COLO829 (cell line): Measurements from ENCODE around the gene STAT2.
"Not testable (repeated sequence)": the region's sequence is repeated elsewhere in the genome, so short reads cannot be mapped to it uniquely, and the experiment has no call there.

Source experiments
- DNase-seq: peaks from one replicate; pipeline ENCODE4 v3.0.0; 2012; ENCODE audit warnings: low spot score

Gene STAT2

DNA sequence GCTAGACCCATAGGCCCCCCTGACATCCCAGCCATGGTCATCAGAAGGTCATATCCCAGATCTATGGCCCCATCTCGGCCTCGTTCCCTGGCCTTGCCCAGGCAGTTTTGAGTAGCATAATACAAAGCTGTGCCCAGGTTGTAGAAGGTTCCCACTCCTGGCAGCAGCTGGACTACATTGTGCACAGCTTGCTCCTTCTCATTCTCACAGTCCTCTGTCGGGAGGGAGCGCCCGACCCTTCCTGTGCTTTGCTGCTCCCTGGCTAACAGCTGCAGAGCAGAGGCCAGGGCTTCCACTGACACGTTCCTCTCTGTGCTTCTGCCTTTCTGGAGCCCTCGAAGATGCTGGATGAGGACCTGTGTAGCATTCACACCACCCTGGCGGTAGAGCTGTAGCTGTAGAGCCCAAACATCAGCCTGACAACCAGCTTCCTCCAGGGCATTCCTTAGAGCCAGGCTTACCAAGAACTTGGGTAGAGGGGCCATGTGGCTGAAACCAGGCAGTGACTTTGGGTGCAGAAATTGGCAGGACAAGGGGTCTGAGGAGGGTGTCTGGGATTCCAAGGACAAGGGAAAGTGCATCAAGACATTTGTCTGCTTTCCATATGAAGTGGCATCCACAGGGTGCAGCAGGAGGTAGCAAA, 1.7 kb upstream of the STAT2 start:
- no peak for DNase-seq

DNA sequence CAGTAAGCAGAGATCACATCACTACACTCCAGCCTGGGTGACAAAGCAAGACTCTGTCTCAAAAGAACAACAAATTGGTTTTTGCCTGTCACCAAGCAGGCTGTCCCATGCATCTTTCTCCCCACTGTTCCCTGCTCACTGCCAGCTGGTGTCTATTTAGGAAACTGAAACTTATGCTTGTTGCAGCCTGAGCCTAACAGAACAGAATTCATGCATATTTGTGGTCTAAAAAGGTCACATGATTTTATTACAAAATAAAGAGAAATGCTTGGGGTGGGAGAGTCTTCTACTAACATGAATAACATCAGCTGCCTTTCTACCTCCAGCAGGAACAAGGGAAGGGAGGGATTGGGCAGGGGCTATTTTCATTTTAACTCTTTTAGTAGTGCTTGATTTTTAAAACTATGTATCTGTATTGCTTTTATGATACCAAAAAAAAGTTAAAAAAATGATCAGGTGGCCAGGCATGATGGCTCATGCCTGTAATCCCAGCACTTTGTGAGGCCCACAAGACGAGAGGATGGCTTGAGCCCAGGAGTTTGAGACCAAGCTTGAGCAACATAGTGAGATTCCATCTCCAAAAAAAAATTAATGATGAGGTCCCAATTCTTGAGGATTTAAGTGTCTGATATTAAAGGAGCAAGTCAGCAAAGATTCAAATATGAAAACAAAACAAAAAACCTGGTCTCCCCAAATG, 923 bp downstream of the STAT2 start:
- peak; percentile 43 for DNase-seq

DNA sequence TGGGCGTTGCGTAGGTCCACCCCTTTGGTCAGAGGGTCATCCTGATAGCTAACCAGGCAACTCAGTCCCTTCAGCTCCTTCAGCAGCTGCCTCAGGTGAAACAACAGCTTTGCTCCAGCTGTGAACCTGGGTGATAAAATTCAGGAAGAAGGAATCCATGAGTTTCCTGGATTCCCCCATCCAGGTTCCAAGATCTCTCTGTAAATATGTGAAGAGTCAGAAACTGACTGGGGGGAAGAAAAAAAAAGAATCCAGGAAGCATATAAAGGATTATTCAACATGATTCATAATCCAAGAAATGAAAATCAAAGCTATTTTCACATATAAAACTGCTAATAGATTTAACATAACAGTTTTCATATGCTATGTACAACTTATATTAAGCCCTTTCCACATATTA, 8.6 kb downstream of the STAT2 start:
- DNase-seq, result no peak

DNA sequence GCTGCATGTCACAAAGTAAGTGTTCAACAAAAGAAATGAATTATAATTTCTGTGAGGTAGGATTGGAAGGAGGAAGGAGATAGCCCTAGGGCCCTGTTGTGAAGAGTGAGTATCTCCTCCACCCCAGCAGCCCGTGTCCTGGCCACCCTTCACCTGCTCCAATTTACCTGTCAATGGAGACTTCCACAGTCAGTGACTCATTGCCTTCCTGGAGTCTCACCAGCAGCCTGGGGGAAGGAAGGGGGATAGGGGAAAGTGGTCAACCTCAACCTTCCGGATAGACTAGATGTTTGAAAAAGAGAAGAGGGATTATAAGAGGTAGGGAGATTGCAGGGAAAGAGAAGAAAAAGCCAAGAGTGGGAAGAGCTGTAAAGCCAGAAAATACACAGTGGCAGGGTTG, 9.2 kb downstream of the STAT2 start:
- DNase-seq, result no peak

DNA sequence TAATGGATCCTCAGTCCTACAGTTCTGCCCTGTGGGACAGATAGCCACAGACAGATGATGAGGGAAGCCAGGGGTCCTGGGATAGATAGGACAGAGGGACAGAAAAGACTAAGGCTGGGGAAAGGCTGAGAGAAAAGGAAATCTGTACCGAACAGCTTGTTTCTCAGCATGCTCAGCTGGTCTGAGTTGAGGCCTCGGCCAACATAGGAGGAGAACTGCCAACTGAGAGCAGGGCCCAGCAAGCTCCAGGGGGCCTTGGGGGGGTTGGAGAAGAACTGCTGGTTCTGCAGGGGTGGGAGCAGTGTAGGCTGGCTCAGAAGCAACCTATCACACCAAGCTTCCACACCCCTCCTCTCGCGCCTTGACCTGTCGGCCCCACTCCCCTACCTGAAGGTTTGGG, 11.1 kb downstream of the STAT2 start:
- no peak for DNase-seq

DNA sequence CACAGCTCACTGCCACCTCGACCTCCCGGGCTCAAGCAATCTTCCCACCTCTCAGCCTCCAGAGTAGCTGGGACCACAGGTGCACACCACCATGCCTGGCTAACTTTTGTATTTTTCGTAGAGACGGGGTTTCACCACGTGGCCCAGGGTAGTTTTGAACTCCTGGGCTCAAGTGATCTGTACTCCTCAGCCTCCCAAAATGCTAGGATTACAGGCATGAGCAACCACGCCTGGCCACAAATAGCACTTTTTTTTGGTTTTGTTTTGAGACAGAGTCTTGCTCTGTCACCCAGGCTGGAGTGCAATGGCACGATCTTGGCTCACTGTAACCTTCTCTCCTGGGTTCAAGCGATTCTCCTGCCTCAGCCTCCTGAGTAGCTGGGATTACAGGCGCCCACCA, 12.7 kb downstream of the STAT2 start:
- DNase-seq, result not testable (repeated sequence)

DNA sequence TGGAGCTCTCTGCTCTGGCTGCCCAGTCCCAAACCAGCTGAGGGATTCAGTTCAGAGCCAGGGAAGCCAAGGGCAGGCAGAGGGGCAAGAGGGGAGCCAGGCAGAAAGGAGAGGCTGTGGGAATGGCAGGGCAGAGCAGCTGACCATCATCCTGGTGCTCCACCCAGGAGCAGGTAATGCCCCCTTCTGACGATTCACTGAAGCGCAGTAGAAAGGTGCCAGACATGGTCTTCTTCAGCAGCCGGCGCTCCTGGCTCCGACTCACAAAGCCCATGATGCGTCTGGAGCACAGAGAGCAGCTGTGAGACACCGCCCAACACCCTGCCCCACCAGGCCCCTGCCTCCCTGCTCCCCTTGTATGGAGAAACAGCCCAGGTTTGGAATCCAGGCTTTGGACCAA, 13.2 kb downstream of the STAT2 start:
- no peak for DNase-seq

DNA sequence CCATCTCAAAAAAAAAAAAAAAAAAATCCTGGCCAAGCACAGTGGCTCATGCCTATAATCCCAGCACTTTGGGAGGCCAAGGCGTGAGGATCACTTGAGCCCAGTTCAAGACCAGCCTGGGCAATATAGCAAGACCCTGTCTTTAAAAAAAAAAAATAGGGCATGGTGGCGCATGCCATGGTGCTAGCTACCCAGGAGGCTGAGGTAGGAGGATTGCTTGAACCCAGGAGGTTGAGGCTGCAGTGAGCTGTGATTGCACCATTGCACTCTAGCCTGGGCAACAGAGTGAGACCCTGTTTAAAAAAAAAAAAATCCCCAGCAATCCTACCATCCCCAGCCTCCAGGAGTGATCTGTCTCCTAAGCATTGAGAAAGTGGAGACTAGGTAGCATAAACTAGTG, 17.6 kb downstream of the STAT2 start:
- DNase-seq, result not testable (repeated sequence)

GRCh38 chr12:56341616-56342015, 18.3 kb downstream of the STAT2 start:
- no peak for DNase-seq

DNA sequence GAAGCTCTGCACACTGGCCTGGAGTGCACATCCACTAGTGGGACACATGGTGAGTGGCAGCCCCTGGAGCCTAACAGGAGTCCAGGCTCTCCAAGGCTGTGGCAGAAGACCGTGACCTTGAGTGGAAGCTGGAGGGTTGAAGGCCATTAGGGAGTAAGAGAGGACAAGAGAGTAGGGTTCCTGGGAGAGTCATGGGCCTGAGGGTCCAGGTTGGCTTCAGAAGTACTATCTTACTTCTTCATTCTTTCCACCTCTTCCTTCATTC, 20.8 kb downstream of the STAT2 start:
- DNase-seq, result no peak

GRCh38 chr12:56338308-56339157, 21.4 kb downstream of the STAT2 start, which contains the start of gene IL23A:
IL23A (plus strand) TSS chr12:56338884; CDS start chr12:56339045, 161 bp downstream.
- no peak for DNase-seq

DNA sequence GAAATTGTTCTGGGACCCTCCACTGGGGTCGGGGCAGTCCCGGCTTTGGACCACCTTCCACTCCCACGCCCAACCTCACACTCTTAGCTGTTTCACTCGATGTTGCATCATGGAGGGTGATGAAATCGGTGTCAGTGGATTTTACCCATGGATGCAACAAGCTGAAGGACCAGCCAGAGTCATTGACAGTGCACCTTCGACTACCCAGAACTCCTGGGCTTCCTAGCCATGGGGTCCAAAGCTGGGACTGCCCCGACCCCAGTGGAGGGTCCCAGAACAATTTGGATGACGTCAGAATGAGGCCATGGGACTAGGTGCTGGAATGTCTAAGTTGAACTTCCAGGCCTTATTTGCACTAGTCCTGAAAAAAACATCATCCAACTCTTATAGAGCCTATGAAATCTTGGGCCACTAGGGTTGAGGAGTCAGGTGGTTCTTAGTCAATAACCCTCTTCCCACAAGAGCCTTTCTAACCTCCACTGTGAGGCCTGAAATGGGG, 22.1 kb downstream of the STAT2 start:
- DNase-seq, result no peak

DNA sequence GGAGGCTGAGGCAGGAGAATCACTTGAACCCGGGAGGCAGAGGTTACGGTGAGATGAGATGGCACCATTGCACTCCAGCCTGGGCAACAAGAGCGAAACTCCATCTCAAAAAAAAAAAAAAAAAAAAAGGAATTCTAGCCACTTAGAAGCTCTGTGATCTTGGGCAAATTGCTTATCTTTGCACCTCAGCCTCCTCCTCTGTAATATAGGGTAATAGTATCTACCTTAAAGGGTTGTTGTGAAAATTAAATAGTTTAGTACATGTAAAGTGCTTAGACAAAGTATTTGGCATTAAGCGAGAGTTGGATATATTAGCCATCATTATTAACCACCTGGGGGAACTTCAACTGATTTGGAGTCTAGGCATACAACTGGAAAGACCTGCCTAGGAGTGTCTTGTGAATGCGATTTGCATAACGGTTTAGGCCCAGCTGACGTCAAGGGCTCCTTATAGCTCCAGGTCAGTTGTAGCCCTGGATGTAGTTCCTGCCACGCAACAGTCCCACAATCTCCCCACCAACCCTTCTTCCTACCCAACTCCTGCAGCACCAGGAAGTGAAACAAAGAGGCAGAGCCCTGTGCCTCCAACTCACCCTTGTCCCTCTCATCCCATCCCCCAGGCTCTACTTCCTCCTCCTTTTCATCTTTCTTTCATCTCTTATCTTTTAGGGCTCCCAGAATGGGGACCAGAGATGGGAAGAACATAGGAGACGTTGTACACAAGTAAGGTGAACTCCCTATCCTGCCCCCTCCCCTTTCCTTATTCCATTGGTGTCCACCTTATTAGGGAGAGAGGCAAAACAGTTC, 23.3 kb downstream of the STAT2 start:
- no peak for DNase-seq

DNA sequence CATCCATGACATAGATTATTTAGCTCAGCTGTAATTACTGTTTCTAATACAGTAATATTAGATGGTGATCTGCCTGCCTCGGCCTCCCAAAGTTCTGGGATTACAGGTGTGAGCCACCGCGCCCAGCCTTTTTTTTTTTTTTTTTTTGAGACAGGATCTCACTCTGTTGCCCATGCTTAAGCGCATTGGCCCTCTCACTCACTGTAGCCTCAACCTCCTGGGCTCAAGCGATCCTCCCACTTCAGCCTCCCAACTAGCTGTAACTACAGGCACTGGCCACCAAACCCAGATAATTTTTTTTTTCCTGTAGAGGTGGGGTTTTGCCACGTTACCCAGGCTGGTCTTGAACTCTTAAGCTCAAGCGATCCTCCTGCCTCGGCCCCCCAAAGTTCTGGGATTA, 24.4 kb downstream of the STAT2 start:
- not testable (repeated sequence) for DNase-seq

DNA sequence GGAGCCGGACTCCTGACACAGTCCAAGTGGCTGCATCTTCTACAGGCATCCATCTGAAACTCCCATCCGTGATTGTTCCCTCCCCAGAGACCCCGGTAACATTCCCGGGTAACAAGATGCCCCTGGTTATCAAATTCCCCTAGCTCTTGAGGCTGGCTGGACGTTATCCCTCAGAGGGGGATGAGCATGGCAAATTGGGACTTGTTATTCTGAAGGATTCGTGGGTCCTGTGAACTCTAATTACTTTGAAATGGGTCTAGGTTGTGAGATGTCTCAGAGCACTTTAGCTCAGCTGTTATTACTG, 25.5 kb downstream of the STAT2 start:
- DNase-seq, result no peak

- DNase-seq, result peak; percentile 99
These were observed 26.0 kb downstream of the STAT2 start, which contains the start of gene PAN2 for GRCh38 chr12:56333679-56334489. PAN2 (minus strand) TSS chr12:56334000; CDS start chr12:56333094, 906 bp downstream.

GRCh38 chr12:56333197-56333678, 26.7 kb downstream of the STAT2 start:
- no peak for DNase-seq

GRCh38 chr12:56332512-56333196, 27.3 kb downstream of the STAT2 start:
- DNase-seq, result no peak

- DNase-seq, result no peak
These were observed 28.9 kb downstream of the STAT2 start for GRCh38 chr12:56330936-56331490.

GRCh38 chr12:56326533-56326932, 33.4 kb downstream of the STAT2 start:
- no peak for DNase-seq
